ENCODE data around the gene TAF1C.

DNA sequence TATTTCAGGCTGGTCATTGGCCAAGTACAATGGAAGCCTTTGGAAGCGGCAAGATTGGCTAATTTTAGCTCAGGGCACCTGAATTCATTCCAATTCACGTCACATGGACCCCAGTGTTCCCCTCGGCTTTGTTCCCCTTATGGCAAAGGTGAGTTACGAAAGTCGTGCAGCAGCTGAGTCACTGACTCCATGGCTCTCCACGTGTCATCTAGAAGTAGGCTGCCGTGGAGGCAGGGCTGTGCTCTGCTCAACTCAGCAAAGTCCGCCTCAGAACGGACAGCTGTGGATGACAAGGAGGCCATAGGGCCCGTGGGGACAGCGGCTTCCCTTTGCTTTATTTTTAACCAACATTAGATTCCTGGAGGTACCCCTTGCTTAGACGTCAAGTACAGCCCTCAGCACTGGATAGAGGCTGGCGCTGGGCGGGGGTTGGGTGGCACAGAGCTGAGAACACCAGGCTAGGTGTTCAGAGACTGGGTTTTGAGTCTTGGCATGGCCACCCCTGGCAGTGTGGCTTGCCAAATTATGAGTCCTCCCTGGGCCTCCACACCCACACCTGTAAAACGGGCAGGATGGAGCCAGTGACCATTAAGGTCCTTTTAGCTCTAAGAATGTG is 27.7 kb upstream of the TAF1C start:
- no peak for TF ChIP-seq SMC3 (IDR thresholded peaks at IDR 0.05; ENCODE audit: low read depth, low read length)
- TF ChIP-seq RCOR1 (IDR thresholded peaks at IDR 0.05; ENCODE audit: insufficient replicate concordance, low read length), result no peak
- no peak for TF ChIP-seq RFX5 (IDR thresholded peaks at IDR 0.05; ENCODE audit: low read depth, low read length)
- TF ChIP-seq, protein P1, sequence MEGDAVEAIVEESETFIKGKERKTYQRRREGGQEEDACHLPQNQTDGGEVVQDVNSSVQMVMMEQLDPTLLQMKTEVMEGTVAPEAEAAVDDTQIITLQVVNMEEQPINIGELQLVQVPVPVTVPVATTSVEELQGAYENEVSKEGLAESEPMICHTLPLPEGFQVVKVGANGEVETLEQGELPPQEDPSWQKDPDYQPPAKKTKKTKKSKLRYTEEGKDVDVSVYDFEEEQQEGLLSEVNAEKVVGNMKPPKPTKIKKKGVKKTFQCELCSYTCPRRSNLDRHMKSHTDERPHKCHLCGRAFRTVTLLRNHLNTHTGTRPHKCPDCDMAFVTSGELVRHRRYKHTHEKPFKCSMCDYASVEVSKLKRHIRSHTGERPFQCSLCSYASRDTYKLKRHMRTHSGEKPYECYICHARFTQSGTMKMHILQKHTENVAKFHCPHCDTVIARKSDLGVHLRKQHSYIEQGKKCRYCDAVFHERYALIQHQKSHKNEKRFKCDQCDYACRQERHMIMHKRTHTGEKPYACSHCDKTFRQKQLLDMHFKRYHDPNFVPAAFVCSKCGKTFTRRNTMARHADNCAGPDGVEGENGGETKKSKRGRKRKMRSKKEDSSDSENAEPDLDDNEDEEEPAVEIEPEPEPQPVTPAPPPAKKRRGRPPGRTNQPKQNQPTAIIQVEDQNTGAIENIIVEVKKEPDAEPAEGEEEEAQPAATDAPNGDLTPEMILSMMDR (conservative IDR thresholded peaks at IDR 0.05; ENCODE audit: low read depth, low read length), result no peak
- TF ChIP-seq, protein P2, sequence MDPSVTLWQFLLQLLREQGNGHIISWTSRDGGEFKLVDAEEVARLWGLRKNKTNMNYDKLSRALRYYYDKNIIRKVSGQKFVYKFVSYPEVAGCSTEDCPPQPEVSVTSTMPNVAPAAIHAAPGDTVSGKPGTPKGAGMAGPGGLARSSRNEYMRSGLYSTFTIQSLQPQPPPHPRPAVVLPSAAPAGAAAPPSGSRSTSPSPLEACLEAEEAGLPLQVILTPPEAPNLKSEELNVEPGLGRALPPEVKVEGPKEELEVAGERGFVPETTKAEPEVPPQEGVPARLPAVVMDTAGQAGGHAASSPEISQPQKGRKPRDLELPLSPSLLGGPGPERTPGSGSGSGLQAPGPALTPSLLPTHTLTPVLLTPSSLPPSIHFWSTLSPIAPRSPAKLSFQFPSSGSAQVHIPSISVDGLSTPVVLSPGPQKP (IDR thresholded peaks at IDR 0.05; ENCODE audit: borderline replicate concordance, low read depth, low read length), result no peak
- TF ChIP-seq MXI1 (IDR thresholded peaks at IDR 0.05; ENCODE audit: borderline replicate concordance, low read depth, low read length), result no peak
